RPMI8226 (cell line): Measurements from ENCODE around the gene LCN9.
"Not testable (repeated sequence)": the region's sequence is repeated elsewhere in the genome, so short reads cannot be mapped to it uniquely, and the experiment has no call there.

Experiments used
- DNase-seq: peaks from one replicate; pipeline ENCODE4 v3.0.0-alpha.2; 2015

The LCN9 gene

GRCh38 chr9:135648494-135649410 is 14.4 kb upstream of the LCN9 start:
- no peak for DNase-seq

GRCh38 chr9:135649508-135649907 is 13.6 kb upstream of the LCN9 start:
- no peak for DNase-seq

- no peak for DNase-seq
Measured at GRCh38 chr9:135650408-135650807, 12.7 kb upstream of the LCN9 start.

GRCh38 chr9:135655317-135655716 is 7.8 kb upstream of the LCN9 start:
- DNase-seq = no peak

GRCh38 chr9:135657416-135657815 is 5.7 kb upstream of the LCN9 start:
- no peak for DNase-seq

GRCh38 chr9:135659252-135659651 is 3.9 kb upstream of the LCN9 start:
- DNase-seq = no peak

- no peak for DNase-seq
Measured at GRCh38 chr9:135660407-135660806, 2.7 kb upstream of the LCN9 start.

- DNase-seq = no peak
Measured at GRCh38 chr9:135661816-135662560, 1.1 kb upstream of the LCN9 start.

- no peak for DNase-seq
Measured at GRCh38 chr9:135663451-135663770, 302 bp downstream of the LCN9 start.

- no peak for DNase-seq
Measured at GRCh38 chr9:135663857-135664256, 748 bp downstream of the LCN9 start.

- DNase-seq = no peak
Measured at GRCh38 chr9:135664266-135664665, 1.2 kb downstream of the LCN9 start.

GRCh38 chr9:135664801-135665794 is 2.0 kb downstream of the LCN9 start:
- DNase-seq = no peak

- no peak for DNase-seq
Measured at GRCh38 chr9:135665795-135666189, 2.7 kb downstream of the LCN9 start.

GRCh38 chr9:135666534-135667462 is 3.7 kb downstream of the LCN9 start:
- no peak for DNase-seq

GRCh38 chr9:135667463-135668001 is 4.4 kb downstream of the LCN9 start:
- DNase-seq = no peak

- not testable (repeated sequence) for DNase-seq
Measured at GRCh38 chr9:135669018-135669417, 5.9 kb downstream of the LCN9 start.

GRCh38 chr9:135669616-135670285 is 6.6 kb downstream of the LCN9 start:
- DNase-seq = no peak

GRCh38 chr9:135670721-135671590 is 7.8 kb downstream of the LCN9 start:
- no peak for DNase-seq

GRCh38 chr9:135671591-135672041 is 8.5 kb downstream of the LCN9 start:
- DNase-seq = peak; percentile 66

- not testable (repeated sequence) for DNase-seq
Measured at GRCh38 chr9:135672786-135673185, 9.7 kb downstream of the LCN9 start.
